EL (cell line): ENCODE measurements around the gene CCDC188.

Experiments used
- DNase-seq: peaks from one replicate; pipeline ENCODE4 v3.0.0-alpha.2; 2016

The CCDC188 gene

GRCh38 chr22:20147237-20147988 lies 3.4 kb downstream of the CCDC188 start:
- DNase-seq: no peak

DNA sequence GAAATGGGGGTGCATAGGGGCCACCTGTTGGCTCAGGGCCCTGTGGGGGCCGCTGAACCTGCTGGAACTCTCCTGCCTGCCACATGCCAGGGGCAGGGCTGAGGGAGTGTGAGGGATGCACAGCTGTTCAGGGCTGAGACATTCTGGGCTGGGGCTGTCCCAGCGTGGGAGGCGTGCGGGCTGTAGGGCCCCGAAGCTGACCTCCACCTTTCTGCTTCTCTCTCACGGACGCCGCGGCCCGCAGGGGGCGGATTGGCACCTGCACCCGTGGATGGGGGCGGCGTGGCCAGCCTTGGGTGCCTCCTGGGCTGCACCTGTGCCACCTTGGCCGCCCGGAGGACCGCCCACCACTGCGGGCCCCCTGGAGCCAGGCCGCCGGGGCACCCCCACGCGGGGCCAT lies 4.1 kb downstream of the CCDC188 start:
- no peak for DNase-seq

DNA sequence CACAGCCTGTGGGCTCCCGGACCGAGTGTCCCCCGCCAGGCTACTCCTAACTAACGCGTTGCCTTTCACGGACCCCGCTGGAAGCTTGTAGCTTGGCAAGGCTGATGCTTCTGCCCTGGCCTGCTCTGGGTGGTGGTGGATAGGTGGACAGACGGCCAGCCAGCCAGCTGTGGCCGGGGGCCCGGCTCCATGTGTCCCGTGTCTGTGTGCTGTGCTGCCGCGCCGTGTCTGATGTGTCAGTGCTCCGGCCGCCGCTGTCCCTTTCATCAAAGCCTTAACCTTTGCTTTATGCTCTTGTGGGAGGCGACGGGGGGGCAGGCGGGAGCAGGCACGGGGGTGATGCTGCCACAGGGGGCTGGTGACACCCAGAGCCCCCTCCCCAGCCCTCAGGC lies 5.0 kb downstream of the CCDC188 start:
- DNase-seq: no peak

DNA sequence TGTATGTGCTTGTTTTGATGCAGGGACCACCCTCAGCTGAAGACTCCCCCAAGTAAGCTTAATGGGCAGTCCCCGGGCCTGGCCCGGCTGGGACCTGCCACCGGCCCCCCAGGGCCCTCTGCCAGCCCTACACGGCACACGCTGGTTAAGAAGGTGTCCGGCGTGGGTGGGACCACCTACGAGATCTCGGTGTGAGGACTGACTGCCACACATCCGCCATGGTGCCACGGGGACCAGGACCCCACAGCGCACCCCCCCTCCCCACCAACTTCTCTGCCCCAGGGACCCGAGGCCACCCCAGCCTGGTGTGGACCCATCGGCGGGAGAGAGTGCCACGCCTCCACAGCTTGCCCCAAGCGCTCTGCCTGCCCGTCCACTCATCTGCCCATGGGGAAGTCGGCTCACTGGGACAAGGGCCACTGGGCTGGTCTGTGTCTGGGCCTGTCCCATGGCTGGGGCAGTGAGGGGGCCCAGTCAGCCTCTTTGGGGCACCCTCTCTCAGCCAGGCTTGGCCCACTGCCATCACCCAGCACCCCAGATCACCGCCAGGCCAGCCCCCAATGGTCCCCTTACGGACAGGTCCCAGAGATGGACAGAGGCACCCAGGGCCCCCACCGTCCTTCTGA lies 5.5 kb downstream of the CCDC188 start:
- DNase-seq: no peak

- DNase-seq: no peak
Measured at GRCh38 chr22:20143883-20144665, 6.8 kb downstream of the CCDC188 start.

- no peak for DNase-seq
Measured at GRCh38 chr22:20142711-20143621, 7.9 kb downstream of the CCDC188 start.

GRCh38 chr22:20141186-20142077 lies 9.4 kb downstream of the CCDC188 start:
- DNase-seq: peak; percentile 91

- DNase-seq: no peak
Measured at GRCh38 chr22:20140521-20140964, 10.3 kb downstream of the CCDC188 start.

- no peak for DNase-seq
Measured at GRCh38 chr22:20140107-20140445, 10.8 kb downstream of the CCDC188 start.

- no peak for DNase-seq
Measured at GRCh38 chr22:20139391-20140106, 11.3 kb downstream of the CCDC188 start.

DNA sequence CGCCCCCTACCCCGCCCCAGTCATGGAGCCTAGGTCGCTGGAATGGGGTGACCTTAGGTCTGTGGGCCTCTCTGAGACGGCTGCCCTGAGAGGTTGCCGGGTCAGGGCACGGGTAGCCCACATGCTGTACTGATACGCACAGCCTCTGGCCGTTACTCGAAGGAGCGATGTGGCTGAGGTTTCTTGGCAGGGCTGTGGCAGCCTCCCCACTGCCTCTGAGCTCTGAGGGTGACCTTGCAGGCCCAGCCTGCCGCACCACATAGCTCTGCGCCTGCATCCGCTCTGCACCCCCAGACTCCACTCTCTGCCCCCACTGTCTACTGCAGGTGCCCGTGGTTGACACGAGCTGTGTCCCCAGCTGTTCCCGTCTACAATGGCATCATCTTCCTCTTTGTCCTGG lies 12.0 kb downstream of the CCDC188 start:
- DNase-seq: no peak

DNA sequence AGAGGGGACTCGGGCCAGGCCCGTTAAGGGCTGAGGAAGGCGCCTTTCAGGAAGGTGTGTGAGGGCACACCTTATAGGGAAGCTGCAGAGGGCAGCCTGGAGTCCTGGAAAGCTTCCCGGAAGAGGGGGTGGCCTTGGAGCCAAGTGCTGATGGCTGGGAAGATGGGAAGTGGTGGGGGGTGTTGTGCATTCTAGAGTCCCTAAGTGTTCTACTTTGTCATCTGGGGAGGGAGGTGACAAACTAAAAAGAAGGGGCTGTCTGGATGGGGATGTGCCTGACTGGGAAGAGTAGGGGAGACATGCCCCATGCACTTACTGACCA lies 12.5 kb downstream of the CCDC188 start:
- no peak for DNase-seq

- DNase-seq: no peak
Measured at GRCh38 chr22:20137671-20138416, 13.0 kb downstream of the CCDC188 start.

GRCh38 chr22:20137113-20137512 lies 13.7 kb downstream of the CCDC188 start:
- DNase-seq: no peak

- no peak for DNase-seq
Measured at GRCh38 chr22:20136603-20136873, 14.3 kb downstream of the CCDC188 start.

- no peak for DNase-seq
Measured at GRCh38 chr22:20135806-20136602, 14.9 kb downstream of the CCDC188 start.

DNA sequence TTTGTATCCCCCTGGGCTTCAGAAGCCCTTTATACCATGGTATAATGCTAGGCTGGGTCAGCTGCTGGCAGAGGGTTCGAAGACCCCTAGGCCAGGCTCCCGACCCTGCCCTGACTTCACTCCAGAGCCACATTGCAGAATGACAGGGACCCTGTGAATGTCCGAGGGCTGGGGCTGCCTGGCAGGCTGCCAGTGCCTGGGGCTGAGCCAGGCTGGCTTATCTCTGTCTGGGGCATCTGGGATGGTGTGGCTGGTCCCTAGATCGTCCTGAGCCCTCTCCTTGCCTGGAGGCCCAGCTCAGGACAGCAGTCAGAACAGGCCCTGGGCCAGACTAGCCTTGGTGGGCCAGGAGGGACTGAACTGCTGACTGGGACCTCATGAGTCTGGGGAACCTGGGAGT lies 15.6 kb downstream of the CCDC188 start:
- DNase-seq: no peak

- no peak for DNase-seq
Measured at GRCh38 chr22:20133930-20134549, 16.8 kb downstream of the CCDC188 start.

DNA sequence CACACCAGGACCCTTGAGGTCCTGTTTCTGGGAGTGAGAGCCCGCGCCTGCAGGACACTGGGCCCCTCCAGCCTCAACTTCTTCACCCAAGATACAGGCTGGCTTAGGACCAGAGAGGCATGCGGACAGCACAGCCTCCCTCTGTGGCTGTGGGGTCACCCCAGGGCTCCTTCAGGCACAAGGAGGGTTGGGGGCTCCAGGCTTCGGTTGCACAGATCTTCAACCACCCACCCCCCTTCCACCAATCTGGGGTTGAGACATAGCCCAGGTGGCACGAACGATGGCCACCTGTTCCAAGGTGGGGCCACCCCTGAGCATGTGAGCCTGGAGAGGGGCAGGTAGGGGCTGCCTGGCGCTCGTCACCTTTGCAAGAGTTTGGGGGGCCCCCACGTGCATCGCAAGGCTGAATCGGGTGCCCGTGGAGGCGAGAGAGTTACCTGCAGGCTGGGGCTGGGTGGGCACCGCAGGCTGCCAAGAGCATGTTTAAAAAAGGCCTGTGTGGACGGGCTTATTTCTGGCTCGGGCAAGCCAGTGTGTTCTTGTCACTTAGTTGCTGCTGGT lies 18.1 kb downstream of the CCDC188 start:
- no peak for DNase-seq
